OCI-LY7 (cell line): ENCODE results near the gene GBE1. TPM values are rescaled to one million over a fixed set of nuclear protein-coding genes. Genes with fewer than 3 reads are reported as not detected.

Experiments
- BruUV-seq: library from RNA; stranded (reverse); fragments of 400-500 nt; replicated peaks from 2 replicates; lab custom pipeline; 2021; lab: Mats Ljungman, UMichigan
- CTCF ChIA-PET: fragments of 300-600 bp; sonication (Branson Sonifier 250); formaldehyde crosslinking; loops from one replicate; lab custom pipeline; 2022; ENCODE audit warnings: antibody characterized with exemption; ENCODE audit not compliant: unreplicated experiment; lab: Charles Lee
- POLR2A ChIA-PET: fragments of 300-600 bp; sonication (Branson Sonifier 250); formaldehyde crosslinking; loops from one replicate; lab custom pipeline; 2022; ENCODE audit warnings: antibody characterized with exemption; lab: Charles Lee
- DNase-seq: peaks from one replicate; pipeline ENCODE4 v3.0.0-alpha.2; 2015; ENCODE audit warnings: low spot score
- H2AFZ ChIP-seq: fragments of 200-600 bp; sonication (generic), shearing (Covaris generic); 2 replicates; pipeline ENCODE4 v1.6.1; 2014; ENCODE audit warnings: mild to moderate bottlenecking, antibody characterized with exemption, low read length, moderate library complexity
- H3K27ac ChIP-seq: fragments of 200-600 bp; sonication (generic); 2 replicates; pipeline ENCODE4 v1.5.1; 2014; ENCODE audit warnings: mixed run types, low read depth, mild to moderate bottlenecking, moderate library complexity, low read length, inconsistent platforms; ENCODE audit not compliant: poor library complexity, severe bottlenecking
- H3K36me3 ChIP-seq: fragments of 200-600 bp; sonication (generic); 2 replicates; pipeline ENCODE4 v1.6.1; 2014; ENCODE audit warnings: mild to moderate bottlenecking, antibody characterized with exemption, low read length, moderate library complexity, mixed read lengths; ENCODE audit not compliant: insufficient read depth
- H3K4me1 ChIP-seq: fragments of 200-600 bp; sonication (generic); 2 replicates; pipeline ENCODE4 v1.5.1; 2014; ENCODE audit warnings: mild to moderate bottlenecking, low read length; ENCODE audit not compliant: insufficient read depth, poor library complexity, severe bottlenecking
- H3K4me2 ChIP-seq: fragments of 200-600 bp; sonication (generic); 2 replicates; pipeline ENCODE4 v1.6.1; 2014; ENCODE audit warnings: mild to moderate bottlenecking, low read length
- H3K4me3 ChIP-seq: fragments of 200-600 bp; sonication (generic); 2 replicates; pipeline ENCODE4 v1.5.1; 2014; ENCODE audit warnings: mild to moderate bottlenecking, low read depth, low read length; ENCODE audit not compliant: poor library complexity, severe bottlenecking
- H3K79me2 ChIP-seq: fragments of 200-600 bp; sonication (generic); 2 replicates; pipeline ENCODE4 v1.6.1; 2016; ENCODE audit warnings: low read depth, mild to moderate bottlenecking, low read length, moderate library complexity, mixed read lengths; ENCODE audit not compliant: insufficient read depth
- H3K9me2 ChIP-seq: fragments of 200-600 bp; sonication (generic); 2 replicates; pipeline ENCODE4 v1.6.1; 2016; ENCODE audit warnings: mild to moderate bottlenecking, low read length, mixed read lengths; ENCODE audit not compliant: insufficient read depth
- H3K9me3 ChIP-seq: fragments of 200-600 bp; sonication (generic); 2 replicates; pipeline ENCODE4 v1.6.1; 2014; ENCODE audit warnings: mild to moderate bottlenecking, mixed run types, low read length, mixed read lengths
- H4K20me1 ChIP-seq: fragments of 200-600 bp; sonication (generic); 2 replicates; pipeline ENCODE4 v1.6.1; 2014; ENCODE audit warnings: mild to moderate bottlenecking, antibody characterized with exemption, low read length, moderate library complexity, mixed read lengths; ENCODE audit not compliant: insufficient read depth
- CTCF ChIP-seq: fragments of 200-600 bp; sonication (generic); conservative IDR thresholded peaks from 2 replicates; pipeline ENCODE4 v1.5.1; 2014; ENCODE audit warnings: mild to moderate bottlenecking, antibody characterized with exemption, low read length, moderate library complexity, mixed read lengths
- EZH2phosphoT487 ChIP-seq: fragments of 200-600 bp; sonication (generic); IDR thresholded peaks from 2 replicates; pipeline ENCODE4 v1.6.1; 2018; ENCODE audit warnings: low read depth, borderline replicate concordance, mild to moderate bottlenecking, mixed run types, antibody characterized with exemption, low read length, moderate library complexity, mixed read lengths
- intact Hi-C: fragments of 100-400 bp; cut with micrococcal nuclease; formaldehyde crosslinking; loops from one replicate; pipeline ENCODE4 v1.10.0; 2022; ENCODE audit not compliant: unreplicated experiment
- total RNA-seq, 2 experiments: library from RNA; depleted of rRNA in 1 of 2; stranded (reverse); fragments of >200 nt in 1 of 2; shearing (Covaris generic) in 1 of 2; gene quantifications; 2 replicates each; pipeline ENCODE4 v1.2.3, GENCODE V29; 2014 to 2022

Gene GBE1
- total RNA-seq, 2 experiments from 2014 or later: 10.7 to 24.4 TPM

- no peak overlapping the region for H3K4me3 ChIP-seq
Observed at GRCh38 chr3:81451140-81451539, 310.3 kb downstream of the GBE1 start.

GRCh38 chr3:81446806-81447205 is 314.6 kb downstream of the GBE1 start:
- intact Hi-C loops: no loop called here
- POLR2A ChIA-PET: no interaction called here
- no TSS peak for BruUV-seq

More at GRCh38 chr3:81451140-81451539, 310.3 kb downstream of the GBE1 start:
- no peak overlapping the region for H2AFZ ChIP-seq
- no peaks in the 10 kb centered on the region for H3K9me2 ChIP-seq
- intact Hi-C loops: no loop called here
- H3K79me2 ChIP-seq: no peaks in the 10 kb centered on the region
- POLR2A ChIA-PET: no interaction called here
- H3K27ac ChIP-seq: no peak overlapping the region
- no peak overlapping the region for H3K4me2 ChIP-seq
- BruUV-seq: no TSS peak
- no peaks in the 10 kb centered on the region for H3K9me3 ChIP-seq
- TF ChIP-seq CTCF (no peak), EZH2phosphoT487 (no peak)
- CTCF ChIA-PET: no interaction called here
- H4K20me1 ChIP-seq: no peaks in the 10 kb centered on the region
- no peaks in the 10 kb centered on the region for H3K36me3 ChIP-seq
- H3K4me1 ChIP-seq: no peaks in the 10 kb centered on the region
- no peak for DNase-seq

More at GRCh38 chr3:81446806-81447205, 314.6 kb downstream of the GBE1 start:
- Histone ChIP-seq H3K79me2 (no peaks in the 10 kb centered on the region), H3K36me3 (no peaks in the 10 kb centered on the region), H3K9me3 (no peaks in the 10 kb centered on the region), H2AFZ (no peak overlapping the region), H3K9me2 (no peaks in the 10 kb centered on the region), H3K4me2 (no peak overlapping the region), H3K4me3 (no peak overlapping the region), H3K27ac (no peak overlapping the region), H4K20me1 (no peaks in the 10 kb centered on the region), H3K4me1 (no peaks in the 10 kb centered on the region)
- TF ChIP-seq CTCF: no peak
- TF ChIP-seq EZH2phosphoT487: no peak
- CTCF ChIA-PET: no interaction called here
- DNase-seq: no peak
